GM10847 (cell line): ENCODE data around the gene TBX1.

Experiments
- POLR2A ChIP-seq: IDR thresholded peaks from 2 replicates; pipeline ENCODE4 v1.6.1; 2011; ENCODE audit not compliant: insufficient read length; ENCODE audit errors: extremely low read depth

TBX1 gene

DNA sequence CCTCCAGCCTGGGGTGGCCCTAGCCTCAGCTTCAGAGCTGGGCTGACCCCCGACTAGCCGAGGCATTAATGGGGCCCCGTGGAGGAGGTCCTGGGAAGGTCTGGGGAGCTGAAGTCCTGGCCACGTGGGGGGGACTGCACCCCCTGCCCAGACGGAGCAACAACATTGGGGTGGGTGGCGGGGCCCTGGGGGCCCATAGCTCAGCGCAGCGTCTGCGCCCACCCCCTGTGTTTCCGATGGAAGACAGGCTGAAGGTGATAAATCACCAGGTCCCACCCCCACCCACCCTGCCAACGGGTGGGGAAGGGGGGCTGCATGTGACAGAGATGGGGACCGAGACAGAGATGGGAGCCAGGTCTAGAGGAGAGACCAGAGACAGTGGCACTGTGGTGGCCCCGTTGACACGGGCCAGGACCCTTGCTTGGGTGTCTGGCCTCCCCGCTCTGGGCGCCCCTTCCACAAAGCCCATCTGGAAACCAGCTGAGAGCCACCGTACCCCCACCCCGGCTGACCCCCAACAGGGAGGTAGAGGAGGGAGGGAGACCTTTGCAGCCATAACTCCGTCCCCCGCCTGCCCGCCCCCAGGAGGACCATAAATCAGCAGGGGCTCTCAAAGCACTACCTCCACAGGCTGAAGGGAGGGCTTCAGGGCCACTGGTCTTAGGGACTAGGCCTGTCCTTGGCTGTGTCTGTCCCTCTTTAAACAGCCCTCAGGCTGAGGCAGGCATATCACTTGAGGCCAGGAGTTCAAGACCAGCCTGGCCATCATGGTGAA, 29.0 kb upstream of the TBX1 start:
- TF ChIP-seq POLR2A, result no peak

DNA sequence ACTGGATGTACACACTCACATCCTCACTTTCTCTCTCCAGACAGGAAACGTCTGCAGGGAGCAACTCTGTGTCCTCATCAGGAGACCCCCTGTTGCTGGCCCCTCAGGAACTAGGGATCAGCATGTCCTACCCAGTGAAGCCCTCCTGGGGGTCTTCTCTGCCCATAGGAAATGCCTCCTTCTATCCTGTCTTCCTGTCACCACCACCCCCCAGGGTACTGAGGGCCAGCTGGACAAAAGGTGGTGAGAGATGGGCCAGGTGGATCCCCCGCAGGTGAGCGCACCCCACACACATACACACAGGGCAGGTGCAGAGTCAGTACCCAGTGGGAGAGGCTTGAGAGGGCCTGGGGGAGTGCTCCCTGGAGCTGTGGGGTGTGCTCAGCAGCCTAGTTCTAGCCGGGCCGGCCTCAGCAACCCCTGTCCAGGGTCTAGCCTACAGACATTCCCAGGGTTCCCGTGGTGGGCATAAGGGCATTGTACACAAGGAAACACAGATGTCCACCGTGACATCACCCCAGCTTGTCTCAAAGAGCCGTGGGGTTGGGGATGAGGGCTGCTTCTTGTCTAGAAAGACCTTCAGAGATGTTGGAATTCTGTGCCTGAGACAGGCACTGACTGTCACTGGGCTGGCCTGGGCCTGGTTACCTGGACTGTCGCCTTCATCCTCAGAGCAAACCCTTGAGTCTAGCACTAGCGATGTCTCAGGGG, 28.0 kb upstream of the TBX1 start:
- TF ChIP-seq POLR2A, result no peak

DNA sequence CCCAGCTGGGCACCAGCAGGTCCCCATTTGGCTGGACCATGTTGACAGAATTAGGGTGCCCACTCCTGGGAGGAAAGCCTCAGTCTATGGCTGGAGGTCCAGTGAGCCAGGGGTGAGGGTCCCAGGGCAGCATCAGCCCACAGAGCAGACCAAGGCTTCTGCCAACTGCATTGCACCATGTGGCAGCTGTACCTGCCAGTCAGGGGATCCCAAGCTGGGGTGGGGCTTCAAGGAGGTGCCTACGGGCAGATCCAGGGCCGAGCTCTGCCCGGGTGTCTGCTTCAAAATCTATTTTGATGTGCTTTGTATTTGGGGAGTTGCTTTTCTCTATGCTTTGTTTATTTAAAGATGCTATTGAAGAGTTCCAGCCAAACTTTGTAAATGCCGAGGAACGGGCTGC, 26.8 kb upstream of the TBX1 start:
- TF ChIP-seq POLR2A, result no peak

DNA sequence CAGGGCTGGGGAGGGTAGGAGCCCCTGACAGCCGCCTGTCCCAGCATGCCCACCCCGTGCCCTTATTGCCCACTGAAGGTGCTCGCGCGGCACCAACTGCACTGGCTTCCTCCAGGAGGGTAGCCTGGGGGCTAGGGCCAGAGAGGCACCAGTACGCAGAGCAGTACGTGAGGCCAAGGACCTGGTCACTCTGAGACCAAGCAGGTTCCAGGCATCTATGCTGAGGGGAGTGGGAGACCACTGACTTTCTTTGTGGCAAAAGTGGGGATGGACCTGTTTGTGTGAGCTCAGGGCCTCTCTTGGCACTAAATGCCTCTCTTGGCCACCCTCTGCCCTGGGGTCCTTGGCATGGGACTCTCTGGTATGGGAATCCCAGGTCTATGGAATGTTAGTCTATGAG, 26.4 kb upstream of the TBX1 start:
- no peak for TF ChIP-seq POLR2A

DNA sequence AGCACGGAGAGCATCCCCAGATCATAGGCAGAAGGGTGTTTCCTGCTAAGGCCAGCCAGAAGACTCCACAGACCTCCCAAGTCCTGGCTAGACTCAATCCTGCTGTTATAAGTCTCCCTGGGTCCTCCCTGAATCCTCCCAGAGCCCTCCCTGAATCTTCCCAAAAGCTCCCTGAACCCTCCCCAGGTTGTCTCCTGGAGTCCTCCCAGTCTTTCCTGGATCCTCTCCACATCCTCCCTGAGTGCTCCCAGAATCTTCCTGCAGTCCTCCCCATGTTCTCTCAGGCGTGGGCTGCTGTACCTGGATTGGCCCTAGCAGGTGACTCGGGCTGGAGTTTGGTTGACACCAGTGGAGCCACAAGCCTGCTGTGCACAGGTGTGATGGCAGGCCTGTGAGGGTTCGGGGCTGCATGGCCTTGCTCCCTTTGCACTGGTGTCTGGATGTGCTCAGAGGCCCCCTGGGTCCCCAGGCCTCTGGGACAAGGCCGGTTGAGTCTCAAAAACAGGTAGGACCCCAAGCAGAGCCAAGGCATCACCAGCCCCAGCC, 25.7 kb upstream of the TBX1 start:
- no peak for TF ChIP-seq POLR2A

DNA sequence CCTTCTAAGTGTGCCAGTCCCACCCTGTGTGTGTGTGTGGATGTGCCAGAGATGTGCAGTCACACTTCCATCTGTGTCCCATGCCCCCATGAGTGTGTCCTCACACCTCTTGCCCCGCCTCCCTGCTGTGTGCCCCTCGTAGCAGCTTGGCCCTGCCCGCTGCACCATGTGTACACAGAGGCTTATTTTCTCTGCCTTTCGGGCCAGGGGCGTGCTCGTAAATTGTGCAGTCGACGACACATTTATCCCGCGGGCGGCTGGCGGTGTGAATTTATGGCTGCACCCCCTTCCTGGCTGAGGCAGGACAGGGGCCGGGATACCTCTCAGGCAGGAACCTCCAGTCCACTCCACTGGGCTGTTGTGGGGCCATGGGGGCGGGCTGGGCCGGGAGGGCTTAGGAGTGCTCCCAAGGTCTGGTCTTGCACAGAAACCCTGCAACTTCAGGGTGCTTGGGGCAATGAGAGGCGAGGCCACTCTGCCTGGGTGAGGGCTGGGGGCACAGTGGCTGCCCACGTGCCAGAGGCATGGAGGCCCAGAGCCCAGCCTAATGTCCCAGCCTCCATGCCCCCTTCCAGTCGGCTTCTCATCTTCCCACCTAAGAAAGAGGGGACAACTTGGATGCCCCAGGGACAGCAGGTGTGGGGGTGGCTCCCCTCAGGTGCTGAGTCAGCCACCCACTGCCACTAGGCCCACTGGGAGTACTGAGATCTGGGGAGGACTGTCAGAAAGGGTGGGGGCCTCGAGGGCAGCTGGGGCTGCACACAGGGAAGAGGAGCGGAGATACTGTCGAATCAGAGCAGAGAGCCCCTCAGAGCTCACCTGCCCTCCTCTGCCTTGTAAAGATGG, 24.7 kb upstream of the TBX1 start:
- no peak for TF ChIP-seq POLR2A

DNA sequence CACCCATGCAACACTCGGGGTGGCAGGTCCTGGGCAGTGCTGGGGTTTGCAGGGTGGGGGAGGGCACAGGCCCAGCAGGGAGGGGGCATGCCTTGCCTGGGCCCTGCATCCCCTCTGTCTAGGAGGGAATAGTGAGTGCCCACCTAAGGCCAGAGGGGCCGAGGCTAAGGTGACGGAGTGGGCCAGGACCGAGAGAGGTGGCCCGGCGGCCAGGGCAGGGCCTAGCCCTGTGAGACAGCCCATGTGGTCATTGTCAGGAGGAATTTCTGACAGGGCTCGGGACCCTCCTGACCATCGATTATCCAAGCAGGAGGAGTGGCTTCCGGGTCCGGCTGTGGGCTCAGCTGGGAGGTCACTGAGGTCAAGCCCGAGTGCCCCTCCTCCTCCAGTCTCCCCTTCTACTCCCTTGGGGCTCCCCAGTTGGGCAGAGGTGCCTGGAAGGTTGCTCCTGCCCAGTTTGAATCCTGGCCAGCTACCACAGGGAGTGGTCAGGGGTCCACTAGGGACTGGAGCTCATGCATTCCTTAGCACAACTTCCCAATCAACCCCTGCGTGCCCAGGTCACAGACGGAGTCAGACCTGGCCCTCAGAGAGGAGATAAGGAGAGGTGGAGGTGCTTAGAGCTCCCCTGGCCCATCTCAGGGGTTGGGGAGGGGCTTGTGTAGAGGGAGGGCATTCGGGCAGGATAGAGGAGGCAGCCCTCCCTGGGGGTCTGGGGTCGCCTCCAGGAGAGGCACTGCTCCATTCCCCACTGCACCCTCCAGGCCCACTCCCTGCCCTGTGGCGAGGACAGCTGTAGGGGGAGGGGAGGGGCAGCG, 22.5 kb upstream of the TBX1 start:
- TF ChIP-seq POLR2A, result no peak

DNA sequence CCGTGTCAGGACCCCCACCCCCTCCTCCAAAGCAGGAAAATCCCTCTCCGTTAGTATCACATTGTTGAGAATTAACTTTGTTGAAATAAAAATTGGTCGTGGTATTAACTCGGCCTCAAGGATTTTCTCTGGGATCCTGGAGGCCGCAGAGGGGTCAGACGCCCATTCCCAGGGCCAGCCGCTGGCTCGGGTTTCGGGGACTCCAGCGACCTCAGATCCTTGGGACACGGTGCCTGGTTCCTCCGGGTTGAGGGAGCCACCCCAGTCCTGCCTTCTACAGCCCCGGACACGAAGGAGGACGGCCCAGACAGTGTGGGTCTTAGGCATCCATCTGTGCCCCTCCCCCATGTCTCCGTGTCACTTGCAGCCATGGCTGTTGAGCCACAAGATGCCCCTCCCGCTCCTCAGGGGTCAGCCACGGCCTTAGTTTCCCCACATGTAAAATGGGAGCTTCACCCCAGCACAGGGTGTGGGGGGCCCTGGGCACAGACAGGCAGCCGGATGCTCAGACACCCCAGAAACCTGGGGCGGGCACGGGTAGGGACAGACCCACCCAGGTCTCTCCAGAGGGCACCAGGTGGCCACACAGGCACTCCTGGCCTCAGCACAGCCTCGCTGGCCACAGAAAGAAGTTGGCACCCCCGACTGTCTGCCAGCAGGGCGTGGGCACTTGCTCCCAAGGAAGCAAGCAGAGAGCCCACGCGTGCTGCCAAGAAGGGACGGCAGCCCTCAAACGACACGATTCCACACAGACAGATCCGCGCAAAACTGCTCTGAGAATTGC, 21.7 kb upstream of the TBX1 start:
- no peak for TF ChIP-seq POLR2A

DNA sequence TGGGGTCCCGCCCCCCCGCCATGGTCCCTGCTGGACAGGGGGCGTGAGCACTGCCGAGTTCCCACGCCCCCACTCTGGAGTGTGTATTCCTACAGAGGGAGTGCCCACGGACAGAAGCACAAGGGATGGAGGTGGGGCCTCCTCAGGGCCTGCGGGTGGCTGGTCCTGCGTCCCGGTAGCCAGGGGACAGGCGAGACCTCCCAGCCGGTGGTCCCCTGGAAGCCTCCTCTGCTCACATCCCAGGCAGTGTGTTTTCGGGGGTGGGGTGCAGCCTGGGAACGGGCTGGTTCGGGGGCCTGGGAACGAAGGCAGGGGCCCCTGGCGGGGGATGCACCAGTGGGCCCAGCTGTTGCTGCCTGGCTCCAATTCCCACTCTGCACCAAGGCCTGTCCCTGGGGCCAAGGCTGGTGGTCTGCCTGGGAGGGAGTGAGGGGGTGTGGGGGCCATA, 21.1 kb upstream of the TBX1 start:
- TF ChIP-seq POLR2A, result no peak

DNA sequence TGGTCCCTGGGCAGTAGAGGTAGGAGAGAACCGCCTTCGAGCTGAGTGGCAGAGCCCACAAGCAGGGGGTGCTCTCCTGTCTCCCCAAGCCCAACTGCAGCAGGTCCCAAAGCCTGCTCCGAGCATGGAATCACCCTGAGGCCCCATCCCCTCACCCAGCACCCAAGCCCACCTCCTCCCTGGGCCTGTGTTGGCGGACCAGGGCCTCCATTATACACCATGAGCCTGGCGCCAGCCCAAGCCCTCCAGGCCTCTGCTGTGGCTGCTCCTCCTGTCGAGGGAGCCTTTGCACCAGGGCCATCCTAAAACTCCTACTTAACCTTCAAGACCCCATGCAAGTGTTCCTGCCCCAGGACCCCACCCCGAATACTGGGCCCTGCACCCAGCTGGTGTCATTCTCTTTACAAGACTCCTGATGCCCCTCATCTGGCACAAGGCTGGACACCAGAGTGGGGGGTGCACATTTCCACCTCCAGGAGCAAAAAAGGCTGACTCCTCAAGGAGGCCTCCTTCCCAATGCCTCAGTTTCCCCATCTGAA, 20.6 kb upstream of the TBX1 start:
- TF ChIP-seq POLR2A, result no peak

DNA sequence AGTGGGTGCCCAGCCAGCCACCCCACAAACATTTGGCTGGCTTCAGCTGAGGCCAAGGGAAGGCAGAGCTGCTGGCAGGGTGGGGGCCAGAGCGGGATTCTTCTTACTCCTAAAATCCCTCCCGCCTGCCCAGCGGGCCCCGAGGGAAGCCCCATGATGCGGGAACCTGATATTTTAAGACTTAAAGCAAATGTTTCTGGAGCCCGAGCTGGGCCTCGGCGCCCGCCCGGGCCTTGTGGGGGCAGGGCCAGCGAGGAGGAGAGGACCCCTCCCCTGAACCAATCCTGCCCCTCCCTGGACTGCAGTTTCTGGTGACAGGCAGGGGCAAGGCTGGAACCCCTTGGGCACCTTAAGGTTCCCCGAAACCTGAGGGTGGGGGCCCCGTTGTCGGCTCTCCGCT, 20.0 kb upstream of the TBX1 start:
- no peak for TF ChIP-seq POLR2A

DNA sequence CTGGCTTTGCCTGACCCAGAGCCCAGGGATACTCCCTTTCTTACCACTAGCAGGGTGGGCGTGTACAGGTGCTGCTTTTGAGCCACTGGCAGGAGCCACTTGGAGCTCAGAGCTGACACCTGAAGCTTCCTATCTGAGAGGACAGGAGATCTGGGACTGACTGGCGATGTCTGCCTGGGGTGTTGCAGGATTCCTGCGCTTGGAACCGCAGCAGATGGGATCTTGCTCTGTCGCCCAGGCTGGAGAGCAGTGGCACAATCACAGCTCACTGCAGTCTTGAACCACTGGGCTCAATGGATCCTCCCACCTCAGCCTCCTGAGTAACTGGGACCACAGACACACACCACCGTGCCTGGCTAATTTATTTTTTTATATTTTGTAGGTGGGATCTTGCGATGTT, 19.5 kb upstream of the TBX1 start:
- no peak for TF ChIP-seq POLR2A

DNA sequence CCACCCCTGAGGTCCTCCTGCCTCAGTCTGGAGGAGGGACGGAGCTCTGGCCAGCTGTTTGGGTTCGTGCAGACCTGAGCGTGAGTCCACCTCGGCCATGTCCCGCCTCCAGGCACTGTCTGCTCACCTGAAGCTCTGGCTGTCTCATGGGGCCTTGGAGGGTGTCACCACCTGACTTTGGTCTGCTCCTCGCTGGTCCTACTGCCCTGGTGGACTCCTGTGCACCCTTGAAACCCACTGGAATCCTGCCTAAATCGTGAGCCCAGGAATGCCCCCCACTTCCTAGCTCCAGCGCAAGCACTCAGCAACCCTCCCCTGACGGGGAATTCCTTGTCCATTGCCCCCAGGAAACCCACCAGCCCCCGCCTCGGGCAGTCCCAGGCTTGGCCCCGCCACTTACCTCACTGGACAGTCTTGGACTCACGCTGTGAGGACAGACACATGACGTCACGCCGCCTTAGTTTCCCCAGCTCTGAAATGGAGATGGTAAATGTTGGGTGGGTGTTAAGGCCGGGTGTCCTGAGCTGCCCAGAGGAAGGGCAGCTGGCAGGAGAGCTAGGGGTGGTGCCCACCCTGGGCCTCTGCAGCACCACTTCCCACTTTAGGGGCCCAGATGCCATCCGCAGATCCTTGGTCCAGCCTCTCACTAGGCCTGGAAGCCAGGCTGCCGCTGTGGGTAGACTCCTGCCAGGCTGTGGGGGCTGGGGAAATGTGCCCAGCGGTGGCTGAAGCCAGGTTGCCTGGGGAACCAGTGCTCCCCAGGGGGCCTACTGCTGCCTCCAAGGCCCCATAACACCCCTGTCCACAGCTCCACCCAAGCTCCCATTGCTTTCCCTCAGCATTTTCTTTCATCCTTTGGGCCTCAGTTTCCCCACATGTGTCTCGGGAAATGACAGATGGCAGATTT, 18.2 kb upstream of the TBX1 start:
- TF ChIP-seq POLR2A, result no peak

DNA sequence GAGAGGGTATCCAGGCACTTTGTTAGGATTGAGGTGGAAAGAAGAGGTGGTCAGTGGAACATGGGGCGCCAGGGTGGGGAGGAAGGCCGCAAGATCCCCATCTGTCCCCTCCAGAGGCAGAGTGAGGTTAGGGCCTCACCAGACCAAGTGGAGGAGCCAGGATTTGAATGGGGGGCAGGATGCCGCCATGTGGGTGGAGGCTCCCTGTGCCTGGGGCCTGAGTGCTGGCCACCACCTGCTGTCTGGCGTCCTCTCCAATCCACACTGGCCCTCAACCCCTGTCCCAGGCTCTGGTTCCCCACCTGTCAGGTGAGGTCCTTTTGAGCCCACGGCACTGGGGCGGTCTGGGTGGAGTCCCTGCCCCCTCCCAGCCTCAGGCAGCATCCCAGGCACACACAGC, 17.5 kb upstream of the TBX1 start:
- TF ChIP-seq POLR2A, result no peak
